Ascending aorta (tissue), 2 donors: ENCODE data around the gene YAF2. TPM values are rescaled to one million over a fixed set of nuclear protein-coding genes. Genes with fewer than 3 reads are reported as not detected.
"Not testable (repeated sequence)": the region's sequence is repeated elsewhere in the genome, so short reads cannot be mapped to it uniquely, and the experiment has no call there.

Source experiments
- DNase-seq, 2 donors: peaks; one replicate each; pipeline ENCODE4 v3.0.0-alpha.2; 2019; ENCODE audit warnings: low spot score in 2 of 2
- H3K27ac ChIP-seq, 2 donors: fragments of 200-600 bp; sonication (generic); one replicate each; pipeline ENCODE4 v1.5.1; 2016 to 2017; ENCODE audit warnings: mild to moderate bottlenecking in 1 of 2
- H3K27me3 ChIP-seq: fragments of 200-600 bp; sonication (generic); one replicate; pipeline ENCODE4 v1.5.1; 2017
- H3K36me3 ChIP-seq, 2 donors: fragments of 200-600 bp; sonication (generic); one replicate each; pipeline ENCODE4 v1.5.1; 2016
- H3K4me1 ChIP-seq, 2 donors: fragments of 200-600 bp; sonication (generic); one replicate each; pipeline ENCODE4 v1.5.1; 2016 to 2017; ENCODE audit warnings: mild to moderate bottlenecking in 1 of 2
- H3K4me3 ChIP-seq, 2 donors: fragments of 200-600 bp; sonication (generic); one replicate each; pipeline ENCODE4 v1.5.1; 2016 to 2017; ENCODE audit warnings: mild to moderate bottlenecking in 1 of 2
- H3K9me3 ChIP-seq, 2 donors: fragments of 200-600 bp; sonication (generic); one replicate each; pipeline ENCODE4 v1.5.1; 2016
- CTCF ChIP-seq, 3 experiments: fragments of 200-600 bp in 2 of 3; fragments of 450-650 bp in 1 of 3; sonication (generic) in 2 of 3; IDR thresholded peaks; one replicate each; pipeline ENCODE4 v1.5.1; 2016 to 2019; ENCODE audit warnings: antibody characterized with exemption in 3 of 3, mild to moderate bottlenecking in 1 of 3, moderate library complexity in 1 of 3
- intact Hi-C: fragments of 100-400 bp; cut with DNase I; formaldehyde crosslinking; loops from one replicate; pipeline ENCODE4 v1.15.1; 2023
- total RNA-seq: library from RNA; depleted of rRNA; stranded (reverse); fragments of >200 nt; gene quantifications from one replicate; pipeline ENCODE4 v1.1.0, GENCODE V29; 2016

Gene YAF2
- total RNA-seq, 1 donor from 2014 or later: 14.2 TPM

GRCh38 chr12:42262271-42262670, 24.2 kb upstream of the YAF2 start:
- intact Hi-C loops: no loop called here

GRCh38 chr12:42261708-42262107, 23.7 kb upstream of the YAF2 start:
- no peak for TF ChIP-seq CTCF (IDR thresholded peaks at IDR 0.05)
- Histone ChIP-seq H3K27me3 (no peaks in the 10 kb centered on the region), H3K36me3 (no peaks in the 10 kb centered on the region), H3K4me1 (no peaks in the 10 kb centered on the region), H3K9me3 (no peaks in the 10 kb centered on the region), H3K27ac (no peak overlapping the region), H3K4me3 (no peak overlapping the region)
- intact Hi-C loops: no loop called here
- no peak for DNase-seq

More at GRCh38 chr12:42262271-42262670, 24.2 kb upstream of the YAF2 start:
- Histone ChIP-seq H3K4me3 (no peak overlapping the region), H3K9me3 (no peaks in the 10 kb centered on the region), H3K4me1 (no peaks in the 10 kb centered on the region), H3K27me3 (no peaks in the 10 kb centered on the region), H3K36me3 (no peaks in the 10 kb centered on the region), H3K27ac (no peak overlapping the region)
- no peak for DNase-seq
- TF ChIP-seq CTCF (IDR thresholded peaks at IDR 0.05): no peak

- intact Hi-C loops: no loop called here
- no peak overlapping the region for H3K4me3 ChIP-seq
- no peak for DNase-seq
- H3K27me3 ChIP-seq: no peaks in the 10 kb centered on the region
- H3K4me1 ChIP-seq: no peaks in the 10 kb centered on the region
- H3K36me3 ChIP-seq: no peaks in the 10 kb centered on the region
- no peak overlapping the region for H3K27ac ChIP-seq
- TF ChIP-seq CTCF (IDR thresholded peaks at IDR 0.05): no peak
- no peaks in the 10 kb centered on the region for H3K9me3 ChIP-seq
Observed at GRCh38 chr12:42260518-42260917, 22.5 kb upstream of the YAF2 start.

- DNase-seq: no peak
- intact Hi-C loops: no loop called here
Observed at GRCh38 chr12:42259699-42260098, 21.7 kb upstream of the YAF2 start.

DNA sequence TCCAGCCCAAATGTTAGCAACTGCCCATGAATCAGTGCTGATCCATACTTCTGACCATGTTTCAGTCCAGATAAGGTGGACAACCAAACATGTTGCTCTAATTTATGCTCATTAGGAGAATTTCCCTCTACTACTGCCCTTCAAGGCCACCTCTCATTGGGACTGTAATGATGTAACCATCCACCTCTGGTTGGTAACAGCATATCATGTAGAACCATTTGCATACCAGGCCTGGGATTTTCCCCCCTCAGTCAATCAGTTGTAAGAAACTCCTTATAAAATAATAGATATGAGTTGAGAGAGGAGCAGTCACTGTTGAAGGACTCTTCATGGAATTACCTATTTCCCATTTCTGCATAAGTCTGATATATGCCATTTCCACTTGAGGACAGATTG, 17.8 kb upstream of the YAF2 start:
- Histone ChIP-seq H3K27ac (no peak overlapping the region), H3K36me3 (no peaks in the 10 kb centered on the region), H3K4me3 (no peak overlapping the region), H3K27me3 (no peaks in the 10 kb centered on the region), H3K9me3 (no peaks in the 10 kb centered on the region), H3K4me1 (no peaks in the 10 kb centered on the region)
- DNase-seq: no peak
- no peak for TF ChIP-seq CTCF (IDR thresholded peaks at IDR 0.05)
- intact Hi-C loops: no loop called here

More at GRCh38 chr12:42259699-42260098, 21.7 kb upstream of the YAF2 start:
- H3K4me3 ChIP-seq: no peak overlapping the region
- H3K36me3 ChIP-seq: no peaks in the 10 kb centered on the region
- H3K27me3 ChIP-seq: no peaks in the 10 kb centered on the region
- no peaks in the 10 kb centered on the region for H3K9me3 ChIP-seq
- no peak for TF ChIP-seq CTCF (IDR thresholded peaks at IDR 0.05)
- H3K4me1 ChIP-seq: no peaks in the 10 kb centered on the region
- H3K27ac ChIP-seq: no peak overlapping the region

DNA sequence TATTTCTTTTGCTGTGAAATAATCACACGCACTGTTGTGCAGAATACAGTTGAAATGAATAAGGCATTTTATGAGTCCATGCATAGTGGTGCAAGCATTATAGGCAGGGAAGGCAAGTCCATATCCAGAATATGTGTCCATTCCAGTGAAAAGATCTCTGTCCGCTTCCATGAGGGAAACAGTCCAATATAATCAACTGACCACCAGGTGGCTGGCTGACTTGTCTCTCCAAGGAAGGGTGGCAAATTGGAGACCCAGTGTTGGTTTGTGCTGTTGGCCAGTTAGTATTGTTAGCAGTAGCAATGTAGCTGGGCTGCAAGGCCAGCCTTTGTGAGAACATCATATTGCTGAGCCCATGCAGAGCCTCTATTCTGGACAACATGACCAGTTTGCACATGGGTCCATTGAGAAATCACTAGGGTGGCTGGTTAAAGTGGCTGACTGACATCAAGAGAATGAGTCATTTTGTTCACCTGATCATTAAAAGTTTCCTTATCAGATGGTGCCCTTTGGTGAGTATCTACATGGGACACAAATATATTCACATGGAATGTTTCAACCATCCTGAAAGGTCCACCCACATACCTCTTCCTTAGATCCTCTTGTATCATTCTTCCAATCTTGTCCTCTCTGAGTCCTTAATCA, 17.3 kb upstream of the YAF2 start:
- H3K27me3 ChIP-seq: no peaks in the 10 kb centered on the region
- intact Hi-C loops: no loop called here
- H3K27ac ChIP-seq: no peak overlapping the region
- no peaks in the 10 kb centered on the region for H3K4me1 ChIP-seq
- H3K36me3 ChIP-seq: no peaks in the 10 kb centered on the region
- H3K4me3 ChIP-seq: no peak overlapping the region
- H3K9me3 ChIP-seq: no peaks in the 10 kb centered on the region
- no peak for TF ChIP-seq CTCF (IDR thresholded peaks at IDR 0.05)
- no peak for DNase-seq

DNA sequence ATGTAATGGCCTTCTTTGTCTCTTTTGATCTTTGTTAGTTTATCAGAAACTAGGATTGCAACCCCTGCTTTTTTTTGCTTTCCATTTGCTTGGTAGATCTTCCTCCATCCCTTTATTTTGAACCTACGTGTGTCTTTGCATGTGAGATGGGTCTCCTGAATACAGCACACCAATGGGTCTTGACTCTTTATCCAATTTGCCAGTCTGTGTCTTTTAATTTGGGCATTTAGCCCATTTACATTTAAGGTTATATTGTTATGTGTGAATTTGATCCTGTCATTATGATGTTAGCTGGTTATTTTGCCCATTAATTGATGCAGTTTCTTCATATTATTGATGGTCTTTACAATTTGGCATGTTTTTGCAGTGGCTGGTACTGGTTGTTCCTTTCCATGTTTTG, 14.6 kb upstream of the YAF2 start:
- H3K9me3 ChIP-seq, H3K4me1 ChIP-seq, H3K27me3 ChIP-seq, intact Hi-C loops, DNase-seq, H3K4me3 ChIP-seq, H3K36me3 ChIP-seq, H3K27ac ChIP-seq: not testable (repeated sequence)

DNA sequence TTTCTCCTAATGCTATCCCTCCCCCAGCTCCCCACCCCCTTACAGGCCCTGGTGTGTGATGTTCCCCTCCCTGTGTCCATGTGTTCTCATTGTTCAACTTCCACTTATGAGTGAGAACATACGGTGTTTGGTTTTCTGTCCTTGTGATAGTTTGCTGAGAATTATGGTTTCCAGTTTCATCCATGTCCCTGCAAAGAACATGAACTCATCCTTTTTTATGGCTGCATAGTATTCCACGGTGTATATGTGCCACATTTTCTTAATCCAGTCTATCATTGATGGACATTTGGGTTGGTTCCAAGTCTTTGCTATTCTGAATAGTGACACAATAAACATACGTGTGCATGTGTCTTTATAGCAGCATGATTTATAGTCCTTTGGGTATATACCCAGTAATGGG, 11.0 kb upstream of the YAF2 start:
- DNase-seq, H3K27ac ChIP-seq, H3K9me3 ChIP-seq, H3K4me1 ChIP-seq, intact Hi-C loops, H3K4me3 ChIP-seq, H3K27me3 ChIP-seq, H3K36me3 ChIP-seq: not testable (repeated sequence)
